A673 (cell line): ENCODE measurements around the gene HOXA3. TPM values are rescaled to one million over a fixed set of nuclear protein-coding genes. Genes with fewer than 3 reads are reported as not detected.

ENCODE experiments used
- BruUV-seq: library from RNA; stranded (reverse); fragments of 400-500 nt; replicated peaks from 2 replicates; lab custom pipeline; 2021; lab: Mats Ljungman, UMichigan
- CTCF ChIA-PET: fragments of 300-600 bp; sonication (Branson Sonifier 250); formaldehyde crosslinking; loops from one replicate; lab custom pipeline; 2022; ENCODE audit warnings: antibody characterized with exemption; lab: Charles Lee
- POLR2A ChIA-PET: fragments of 300-600 bp; sonication (Branson Sonifier 250); formaldehyde crosslinking; loops from one replicate; lab custom pipeline; 2022; ENCODE audit warnings: antibody characterized with exemption; ENCODE audit not compliant: low non-redundant PET; lab: Charles Lee
- DNase-seq: peaks from one replicate; pipeline ENCODE4 v3.0.0-alpha.2; 2015; ENCODE audit warnings: low spot score
- H3K27ac ChIP-seq: fragments of 200-600 bp; sonication (generic); 2 replicates; pipeline ENCODE4 v1.5.1; 2016; ENCODE audit warnings: mixed run types, low read depth, mild to moderate bottlenecking, mixed read lengths, antibody characterized with exemption, low read length; ENCODE audit not compliant: poor library complexity, severe bottlenecking
- H3K27me3 ChIP-seq: fragments of 200-600 bp; sonication (generic); replicated peaks from 2 replicates; pipeline ENCODE4 v1.6.1; 2017; ENCODE audit warnings: mixed run types, low read depth, mild to moderate bottlenecking, mixed read lengths, antibody characterized with exemption, low read length; ENCODE audit not compliant: insufficient read depth, poor library complexity
- H3K36me3 ChIP-seq: fragments of 200-600 bp; sonication (generic); 2 replicates; pipeline ENCODE4 v1.6.1; 2016; ENCODE audit warnings: mixed run types, mild to moderate bottlenecking, mixed read lengths, antibody characterized with exemption, low read length; ENCODE audit not compliant: insufficient read depth, poor library complexity, severe bottlenecking
- H3K4me1 ChIP-seq: fragments of 200-600 bp; sonication (generic); 2 replicates; pipeline ENCODE4 v1.6.1; 2017; ENCODE audit warnings: mixed run types, mild to moderate bottlenecking, mixed read lengths, antibody characterized with exemption, low read length; ENCODE audit not compliant: insufficient read depth, poor library complexity, severe bottlenecking
- H3K4me3 ChIP-seq: fragments of 200-600 bp; sonication (generic); 2 replicates; pipeline ENCODE4 v1.5.1; 2016; ENCODE audit warnings: low read depth, mixed run types, mild to moderate bottlenecking, mixed read lengths, low read length; ENCODE audit not compliant: poor library complexity, severe bottlenecking
- H3K9me3 ChIP-seq: fragments of 200-600 bp; sonication (generic); 2 replicates; pipeline ENCODE4 v1.6.1; 2016; ENCODE audit warnings: mixed run types, low read depth, mild to moderate bottlenecking, mixed read lengths, antibody characterized with exemption, low read length; ENCODE audit not compliant: poor library complexity, severe bottlenecking
- CTCF ChIP-seq: fragments of 300-800, 200-600 bp; sonication (generic); conservative IDR thresholded peaks from 2 replicates; pipeline ENCODE4 v1.5.1; 2017; ENCODE audit warnings: low read depth, mild to moderate bottlenecking, antibody characterized with exemption, low read length, moderate library complexity, mixed read lengths
- EZH2 ChIP-seq: fragments of 200-600 bp; sonication (generic); IDR thresholded peaks from 2 replicates; pipeline ENCODE4 v1.6.1; 2017; ENCODE audit warnings: borderline replicate concordance, low read depth, mild to moderate bottlenecking, mixed read lengths, antibody characterized with exemption, low read length; ENCODE audit not compliant: poor library complexity, severe bottlenecking
- intact Hi-C: fragments of 100-400 bp; cut with micrococcal nuclease; formaldehyde crosslinking; loops from one replicate; pipeline ENCODE4 v1.10.0; 2022; ENCODE audit not compliant: unreplicated experiment
- total RNA-seq: library from RNA; stranded (reverse); gene quantifications from 2 replicates; pipeline ENCODE4 v1.2.3, GENCODE V29; 2021

HOXA3 gene
- total RNA-seq, 1 experiment from 2014 or later: not detected

GRCh38 chr7:27145165-27145913 is 7.0 kb downstream of the HOXA3 start:
- CTCF ChIA-PET: no interaction called here
- BruUV-seq: no TSS peak
- no peak for DNase-seq
- POLR2A ChIA-PET: no interaction called here
- no peaks in the 10 kb centered on the region for H3K9me3 ChIP-seq
- peaks cover 99% of the 10 kb centered on the region for H3K27me3 ChIP-seq
- intact Hi-C loops: no loop called here
- no peak overlapping the region for H3K27ac ChIP-seq
- no peaks in the 10 kb centered on the region for H3K36me3 ChIP-seq
- no peak overlapping the region for H3K4me3 ChIP-seq
- no peak for TF ChIP-seq CTCF
- TF ChIP-seq EZH2: no peak
- H3K4me1 ChIP-seq: peaks cover 14% of the 10 kb centered on the region

- no TSS peak for BruUV-seq
- no peak overlapping the region for H3K27ac ChIP-seq
- peaks cover 100% of the 10 kb centered on the region for H3K27me3 ChIP-seq
- POLR2A ChIA-PET: no interaction called here
- H3K9me3 ChIP-seq: no peaks in the 10 kb centered on the region
- CTCF ChIA-PET: interaction anchor here (1.6 kb wide), 1 partner anchor 16 kb away, joined by 5 read pairs; no protein-coding TSS in a partner anchor
- TF ChIP-seq EZH2 (no peak), CTCF (no peak)
- no peaks in the 10 kb centered on the region for H3K36me3 ChIP-seq
- DNase-seq: no peak
- intact Hi-C loops: loop anchor here (5.0 kb wide), 1 partner anchor 1272 kb away; no protein-coding TSS in a partner anchor
- no peak overlapping the region for H3K4me3 ChIP-seq
- H3K4me1 ChIP-seq: peaks cover 14% of the 10 kb centered on the region
These were observed 7.6 kb downstream of the HOXA3 start for GRCh38 chr7:27144781-27145164.

GRCh38 chr7:27143950-27144780 is 8.2 kb downstream of the HOXA3 start:
- no peaks in the 10 kb centered on the region for H3K36me3 ChIP-seq
- CTCF ChIA-PET: interaction anchor here (1.6 kb wide), 1 partner anchor 17 kb away, joined by 5 read pairs; no protein-coding TSS in a partner anchor
- no TSS peak for BruUV-seq
- peak overlapping the region; percentile 30 for H3K4me3 ChIP-seq
- TF ChIP-seq EZH2 (no peak), CTCF (0 out of 2 replicates have a peak, but pooled peaks have one; percentile 3)
- POLR2A ChIA-PET: no interaction called here
- intact Hi-C loops: loop anchor here (5.0 kb wide), 1 partner anchor 1272 kb away; no protein-coding TSS in a partner anchor
- no peak for DNase-seq
- H3K4me1 ChIP-seq: peaks cover 18% of the 10 kb centered on the region
- H3K27me3 ChIP-seq: peaks cover 100% of the 10 kb centered on the region
- no peak overlapping the region for H3K27ac ChIP-seq
- no peaks in the 10 kb centered on the region for H3K9me3 ChIP-seq
